ENCODE results near the gene GALNT9. TPM values are rescaled to one million over a fixed set of nuclear protein-coding genes. Genes with fewer than 3 reads are reported as not detected.

The GALNT9 gene
- total and polyA plus RNA-seq, 2 donors (not counting 1 experiment from before 2014, with no cell fraction given): 0.71 to 2.4 TPM

GRCh38 chr12:132189378-132190011 lies 139.9 kb downstream of the GALNT9 start:
- DNase-seq: peak; percentile 89
- Histone ChIP-seq H3K4me1 (ENCODE audit: control insufficient read depth in 2 of 2, insufficient read depth in 2 of 2, low read length in 2 of 2) (peaks cover 29 to 40% of the 10 kb centered on the region in 2 donors), H3K79me2 (ENCODE audit: control insufficient read depth, insufficient read depth, low read length) (no peaks in the 10 kb centered on the region), H4K20me1 (ENCODE audit: control insufficient read depth, insufficient read depth, low read length, poor library complexity, severe bottlenecking) (no peaks in the 10 kb centered on the region), H2AFZ (ENCODE audit: insufficient read depth, low read depth, low read length, poor library complexity, severe bottlenecking) (peak overlapping the region; percentile 79), H3K9ac (ENCODE audit: low read length) (peak overlapping the region; percentile 73), H3K4me3 (ENCODE audit: control extremely low read depth in 1 of 5, extremely low read depth in 1 of 5, insufficient read depth in 1 of 5, low read depth in 2 of 5, low read length in 4 of 5) (peak overlapping the region; percentile 48 to 69 (median 61)), H3K27ac (ENCODE audit: low read length in 2 of 2) (peak overlapping the region; percentile 42 to 47), H3K9me3 (ENCODE audit: control extremely low read depth in 1 of 3, control insufficient read depth in 2 of 3, insufficient read depth in 1 of 3, low read length in 2 of 3) (peaks cover 0 to 65% (median 11%) of the 10 kb centered on the region in 3 donors), H3K27me3 (replicated peaks in 1 of 4; ENCODE audit: control extremely low read depth in 1 of 4, control insufficient read depth in 3 of 4, insufficient read depth in 4 of 4, low read length in 3 of 4) (peaks cover 0 to 2% (median under 1%) of the 10 kb centered on the region in 4 experiments), H3K36me3 (replicated peaks in 1 of 2; ENCODE audit: control extremely low read depth in 1 of 2, control insufficient read depth in 1 of 2, extremely low read depth in 1 of 2, insufficient read depth in 2 of 2, low read length in 1 of 2) (no peaks in the 10 kb centered on the region), H3K4me2 (replicated peaks; ENCODE audit: low read depth, low read length, poor library complexity, severe bottlenecking) (peak overlapping the region; percentile 97)
- Mint-ChIP-seq H3K27me3 (no peaks in the 10 kb centered on the region), H3K4me3 (peak overlapping the region; percentile 90), H3K4me1 (peaks cover 14% of the 10 kb centered on the region), H3K9me3 (ENCODE audit: insufficient read depth) (peaks cover 8% of the 10 kb centered on the region), H3K27ac (peak overlapping the region; percentile 72)
- CTCF ChIA-PET: interaction anchor here (0.6 to 1.6 kb wide), 4 partner anchors 36 to 425 kb away, joined by 3 to 6 read pairs (median 4); no protein-coding TSS in a partner anchor
- POLR2A ChIA-PET: interaction anchor here (1.2 kb wide), 1 partner anchor 33 kb away, joined by 3 read pairs; no protein-coding TSS in a partner anchor
- ATAC-seq (ENCODE audit: low read depth): peak; percentile 95
- TF ChIP-seq EZH2 (IDR thresholded peaks at IDR 0.05; ENCODE audit: borderline replicate concordance, insufficient read depth, low read depth, low read length, poor library complexity, severe bottlenecking) (no peak), CTCF (IDR thresholded peaks at IDR 0.05) (no peak)
- intact Hi-C loops (cut with micrococcal nuclease): loop anchor here (1.0 kb wide), 3 partner anchors 35 to 105 kb away; partner anchors contain the start of genes DDX51 and NOC4L
- WGBS (ENCODE audit: insufficient coverage): under 1% methylated on average over 69 of the region's 69 CpGs

GRCh38 chr12:132188916-132189325 lies 140.5 kb downstream of the GALNT9 start:
- peaks cover 29 to 40% of the 10 kb centered on the region in 2 donors for H3K4me1 ChIP-seq (ENCODE audit: control insufficient read depth in 2 of 2, insufficient read depth in 2 of 2, low read length in 2 of 2)
- H3K9ac ChIP-seq (ENCODE audit: low read length): peak overlapping the region; percentile 73
- peak overlapping the region in 4 of 5 experiments; percentile 57 to 69 (median 62) for H3K4me3 ChIP-seq (ENCODE audit: control extremely low read depth in 1 of 5, extremely low read depth in 1 of 5, insufficient read depth in 1 of 5, low read depth in 2 of 5, low read length in 4 of 5)
- ATAC-seq (ENCODE audit: low read depth) (no peak), DNase-seq (no peak)
- H3K9me3 Mint-ChIP-seq (ENCODE audit: insufficient read depth): peaks cover 9% of the 10 kb centered on the region
- TF ChIP-seq CTCF (IDR thresholded peaks at IDR 0.05) (no peak), EZH2 (IDR thresholded peaks at IDR 0.05; ENCODE audit: borderline replicate concordance, insufficient read depth, low read depth, low read length, poor library complexity, severe bottlenecking) (no peak)
- H3K27ac Mint-ChIP-seq: peak overlapping the region; percentile 72
- peaks cover 14% of the 10 kb centered on the region for H3K4me1 Mint-ChIP-seq
- 43% methylated on average over 8 of the region's 20 CpGs for WGBS (ENCODE audit: insufficient coverage)
- H3K9me3 ChIP-seq (ENCODE audit: control extremely low read depth in 1 of 3, control insufficient read depth in 2 of 3, insufficient read depth in 1 of 3, low read length in 2 of 3): peaks cover 0 to 62% (median 6%) of the 10 kb centered on the region in 3 donors
- no peaks in the 10 kb centered on the region for H4K20me1 ChIP-seq (ENCODE audit: control insufficient read depth, insufficient read depth, low read length, poor library complexity, severe bottlenecking)
- no peaks in the 10 kb centered on the region for H3K36me3 ChIP-seq (replicated peaks in 1 of 2; ENCODE audit: control extremely low read depth in 1 of 2, control insufficient read depth in 1 of 2, extremely low read depth in 1 of 2, insufficient read depth in 2 of 2, low read length in 1 of 2)
- H2AFZ ChIP-seq (ENCODE audit: insufficient read depth, low read depth, low read length, poor library complexity, severe bottlenecking): peak overlapping the region; percentile 79
- H3K27ac ChIP-seq (ENCODE audit: low read length in 2 of 2): peak overlapping the region; percentile 36 to 47
- H3K4me2 ChIP-seq (replicated peaks; ENCODE audit: low read depth, low read length, poor library complexity, severe bottlenecking): peak overlapping the region; percentile 97
- intact Hi-C loops (cut with micrococcal nuclease): loop anchor here (1.0 kb wide), 3 partner anchors 35 to 105 kb away; partner anchors contain the start of genes DDX51 and NOC4L
- CTCF ChIA-PET: interaction anchor here (0.6 to 1.6 kb wide), 3 partner anchors 35 to 335 kb away, joined by 3 to 6 read pairs (median 4); no protein-coding TSS in a partner anchor
- peaks cover 0 to 2% (median 0%) of the 10 kb centered on the region in 4 experiments for H3K27me3 ChIP-seq (replicated peaks in 1 of 4; ENCODE audit: control extremely low read depth in 1 of 4, control insufficient read depth in 3 of 4, insufficient read depth in 4 of 4, low read length in 3 of 4)
- peak overlapping the region; percentile 90 for H3K4me3 Mint-ChIP-seq
- H3K27me3 Mint-ChIP-seq: no peaks in the 10 kb centered on the region
- POLR2A ChIA-PET: interaction anchor here (0.6 to 1.2 kb wide), 2 partner anchors 34 to 521 kb away, joined by 3 read pairs; no protein-coding TSS in a partner anchor
- no peaks in the 10 kb centered on the region for H3K79me2 ChIP-seq (ENCODE audit: control insufficient read depth, insufficient read depth, low read length)

Measured in B cell (primary cell).